HCT116 (cell line): ENCODE results near the gene SLC39A13. TPM values are rescaled to one million over a fixed set of nuclear protein-coding genes. Genes with fewer than 3 reads are reported as not detected.

Experiments
- ATAC-seq: fragments of 200-7000 bp; cut with Tn5 transposase; 2 replicates; pipeline ENCODE4 v1.9.1; 2020; ENCODE audit warnings: mild to moderate bottlenecking, moderate library complexity
- BruUV-seq: library from RNA; stranded (reverse); fragments of 400-500 nt; replicated peaks from 2 replicates; lab custom pipeline; 2021; lab: Mats Ljungman, UMichigan
- CTCF ChIA-PET: fragments of 300-600 bp; sonication (Branson Sonifier 250); formaldehyde crosslinking; loops from one replicate; lab custom pipeline; 2021; ENCODE audit warnings: antibody characterized with exemption; lab: Charles Lee
- POLR2A ChIA-PET: fragments of 300-600, 350-600 bp; sonication (Branson Sonifier 250); formaldehyde crosslinking; loops from one replicate; lab custom pipeline; 2021; ENCODE audit warnings: antibody characterized with exemption; lab: Charles Lee
- RAD21 ChIA-PET, 2 experiments: fragments of 300-600 bp; sonication (Branson Sonifier 250); formaldehyde crosslinking; loops; one replicate each; lab custom pipeline; 2023; ENCODE audit warnings: low total read pairs in 2 of 2; ENCODE audit not compliant: uncharacterized antibody in 2 of 2, unreplicated experiment in 2 of 2, low non-redundant PET in 1 of 2; lab: Charles Lee
- DNase-seq: peaks from one replicate; pipeline ENCODE4 v3.0.0-alpha.2; 2010; ENCODE audit warnings: low read depth, low spot score
- H2AFZ ChIP-seq: fragments of 200-600 bp; shearing (Covaris generic), sonication (generic); 2 replicates; pipeline ENCODE4 v1.6.1; 2017; ENCODE audit warnings: low read depth, mixed run types, mixed read lengths, antibody characterized with exemption, low read length; ENCODE audit not compliant: poor library complexity, severe bottlenecking
- H3K27ac ChIP-seq: 2 replicates; pipeline ENCODE4 v1.5.1; 2012; ENCODE audit warnings: low read depth, low read length
- H3K27me3 ChIP-seq: fragments of 200-600 bp; sonication (generic); 2 replicates; pipeline ENCODE4 v1.6.1; 2016; ENCODE audit warnings: mixed run types, low read length, mixed read lengths; ENCODE audit not compliant: insufficient read depth
- H3K36me3 ChIP-seq, 2 experiments: fragments of 200-500 bp in 1 of 2; fragments of 200-600 bp in 1 of 2; sonication (Bioruptor generic) in 1 of 2; sonication (generic) in 1 of 2; 2 replicates each; pipeline versions ENCODE4 v1.5.1 to v1.6.1; 2014 to 2016; ENCODE audit warnings: low read length in 2 of 2, inconsistent platforms in 1 of 2, mixed read lengths in 1 of 2, mixed run types in 1 of 2; ENCODE audit not compliant: insufficient read depth in 2 of 2, control insufficient read depth in 1 of 2
- H3K4me1 ChIP-seq, 2 experiments: fragments of 200-600 bp in 1 of 2; sonication (generic) in 1 of 2; 2 replicates each; pipeline versions ENCODE4 v1.5.1 to v1.6.1; 2012 to 2017; ENCODE audit warnings: low read length in 2 of 2, inconsistent platforms in 1 of 2, mild to moderate bottlenecking in 1 of 2, mixed read lengths in 1 of 2, mixed run types in 1 of 2, moderate library complexity in 1 of 2; ENCODE audit not compliant: insufficient read depth in 2 of 2, control insufficient read depth in 1 of 2
- H3K4me2 ChIP-seq: fragments of 200-600 bp; sonication (generic); 2 replicates; pipeline ENCODE4 v1.6.1; 2017; ENCODE audit warnings: mixed run types, low read length, mixed read lengths
- H3K4me3 ChIP-seq, 2 experiments: fragments of 200-600 bp in 1 of 2; sonication (generic) in 1 of 2; replicated peaks in 1 of 2; 2 replicates each; pipeline ENCODE4 v1.5.1; 2011 to 2016; ENCODE audit warnings: low read length in 2 of 2, control low read depth in 1 of 2, low read depth in 1 of 2, mild to moderate bottlenecking in 1 of 2, mixed read lengths in 1 of 2, mixed run types in 1 of 2
- H3K79me2 ChIP-seq: fragments of 200-600 bp; sonication (generic); 2 replicates; pipeline ENCODE4 v1.6.1; 2017; ENCODE audit warnings: mild to moderate bottlenecking, mixed run types, low read length, moderate library complexity, mixed read lengths; ENCODE audit not compliant: insufficient read depth
- H3K9ac ChIP-seq: fragments of 200-600 bp; sonication (generic); 2 replicates; pipeline ENCODE4 v1.6.1; 2016; ENCODE audit warnings: low read length, mixed read lengths
- H3K9me2 ChIP-seq: fragments of 200-600 bp; sonication (generic), shearing (Covaris generic); 2 replicates; pipeline ENCODE4 v1.6.1; 2017; ENCODE audit warnings: mixed run types, mild to moderate bottlenecking, moderate library complexity; ENCODE audit not compliant: insufficient read depth
- H3K9me3 ChIP-seq, 2 experiments: fragments of 200-500 bp in 1 of 2; fragments of 200-600 bp in 1 of 2; sonication (Bioruptor generic) in 1 of 2; sonication (generic) in 1 of 2; 2 replicates each; pipeline ENCODE4 v1.6.1; 2014 to 2017; ENCODE audit warnings: low read length in 2 of 2, mixed read lengths in 2 of 2, inconsistent platforms in 1 of 2, low read depth in 1 of 2, mild to moderate bottlenecking in 1 of 2, mixed run types in 1 of 2, moderate library complexity in 1 of 2; ENCODE audit not compliant: control insufficient read depth in 1 of 2, insufficient read depth in 1 of 2
- H4K20me1 ChIP-seq: fragments of 200-600 bp; sonication (generic), shearing (Covaris generic); 2 replicates; pipeline ENCODE4 v1.6.1; 2017; ENCODE audit warnings: mixed run types, mild to moderate bottlenecking, moderate library complexity; ENCODE audit not compliant: insufficient read depth
- CBX3 ChIP-seq: IDR thresholded peaks from 2 replicates; pipeline ENCODE4 v1.6.1; 2012; ENCODE audit warnings: low read depth
- EZH2 ChIP-seq: fragments of 200-600 bp; sonication (generic); IDR thresholded peaks from 2 replicates; pipeline ENCODE4 v1.6.1; 2017; ENCODE audit warnings: antibody characterized with exemption, mixed run types
- EZH2phosphoT487 ChIP-seq: fragments of 200-600 bp; IDR thresholded peaks from 2 replicates; pipeline ENCODE4 v1.6.1; 2018; ENCODE audit warnings: antibody characterized with exemption, borderline replicate concordance
- FOSL1 ChIP-seq: IDR thresholded peaks from 2 replicates; pipeline ENCODE4 v1.6.1; 2012; ENCODE audit warnings: low read depth
- JUND ChIP-seq: IDR thresholded peaks from 2 replicates; pipeline ENCODE4 v1.6.1; 2012
- SRF ChIP-seq: IDR thresholded peaks from 2 replicates; pipeline ENCODE4 v1.6.1; 2012; ENCODE audit warnings: low read depth
- YY1 ChIP-seq: IDR thresholded peaks from 2 replicates; pipeline ENCODE4 v1.6.1; 2011; ENCODE audit warnings: low read length, low read depth, moderate library complexity, mild to moderate bottlenecking; ENCODE audit not compliant: insufficient replicate concordance; ENCODE audit errors: extremely low read depth
- ZBTB33 ChIP-seq: IDR thresholded peaks from 2 replicates; pipeline ENCODE4 v1.6.1; 2011; ENCODE audit warnings: mild to moderate bottlenecking, low read length, moderate library complexity; ENCODE audit not compliant: insufficient replicate concordance; ENCODE audit errors: extremely low read depth
- ZNF274 ChIP-seq: fragments of 200-500 bp; sonication (Bioruptor generic); IDR thresholded peaks from 2 replicates; pipeline ENCODE4 v1.6.1; 2014; ENCODE audit warnings: mild to moderate bottlenecking, low read depth, low read length, inconsistent platforms
- intact Hi-C: fragments of 100-400 bp; cut with micrococcal nuclease; formaldehyde crosslinking; loops from 2 replicates; pipeline ENCODE4 v1.10.0; 2022
- total RNA-seq: library from RNA; stranded (reverse); gene quantifications from one replicate; pipeline ENCODE4 v1.2.1, GENCODE V29; 2021; ENCODE audit not compliant: unreplicated experiment
- TF ChIP-seq, protein P1 (sequence below): IDR thresholded peaks from 2 replicates; pipeline ENCODE4 v1.6.1; 2012
- TF ChIP-seq, protein P2 (sequence below): IDR thresholded peaks from 2 replicates; pipeline ENCODE4 v1.6.1; 2012

The SLC39A13 gene
- total RNA-seq, 1 experiment from 2014 or later = 23.9 TPM

GRCh38 chr11:47396049-47396320 is 12.4 kb upstream of the SLC39A13 start:
- Histone ChIP-seq H3K36me3 (no peaks in the 10 kb centered on the region), H3K4me2 (no peak overlapping the region), H3K27ac (no peak overlapping the region), H3K9me2 (no peaks in the 10 kb centered on the region), H3K4me1 (no peaks in the 10 kb centered on the region), H4K20me1 (no peaks in the 10 kb centered on the region), H3K79me2 (no peaks in the 10 kb centered on the region), H3K27me3 (no peaks in the 10 kb centered on the region), H3K4me3 (no peak overlapping the region), H2AFZ (no peak overlapping the region), H3K9me3 (no peaks in the 10 kb centered on the region), H3K9ac (no peak overlapping the region)
- ATAC-seq (no peak), DNase-seq (no peak)
- POLR2A ChIA-PET = no interaction called here
- TF ChIP-seq EZH2phosphoT487 = no peak
- TF ChIP-seq, protein P1, sequence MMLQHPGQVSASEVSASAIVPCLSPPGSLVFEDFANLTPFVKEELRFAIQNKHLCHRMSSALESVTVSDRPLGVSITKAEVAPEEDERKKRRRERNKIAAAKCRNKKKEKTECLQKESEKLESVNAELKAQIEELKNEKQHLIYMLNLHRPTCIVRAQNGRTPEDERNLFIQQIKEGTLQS = no peak
- no peak for TF ChIP-seq YY1
- intact Hi-C loops = no loop called here
- RAD21 ChIA-PET = no interaction called here
- no TSS peak for BruUV-seq
- CTCF ChIA-PET = no interaction called here

DNA sequence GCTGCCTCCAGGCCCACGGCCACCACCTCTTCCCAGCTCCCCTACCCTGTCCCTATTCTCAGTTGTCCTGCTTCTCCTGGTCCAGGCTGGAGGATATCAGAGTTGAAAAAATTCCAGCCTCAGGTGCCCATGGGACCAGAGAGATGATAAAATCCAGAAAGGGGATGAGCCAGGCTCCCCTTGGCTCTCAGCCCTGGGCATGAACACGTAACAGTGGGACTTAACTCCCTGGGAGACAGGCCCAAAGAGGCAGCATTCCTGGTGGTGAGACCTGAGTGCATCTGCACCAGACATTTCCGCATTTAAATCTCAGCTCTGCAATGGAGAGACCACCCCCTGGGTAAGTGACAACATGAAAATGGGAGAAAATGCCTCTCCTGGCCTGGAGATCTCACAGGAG is 10.4 kb upstream of the SLC39A13 start:
- BruUV-seq = no TSS peak
- DNase-seq (no peak), ATAC-seq (no peak)
- H3K4me3 ChIP-seq = no peak overlapping the region
- POLR2A ChIA-PET = no interaction called here
- intact Hi-C loops = no loop called here
- TF ChIP-seq JUND (no peak), EZH2phosphoT487 (no peak), FOSL1 (no peak), ZNF274 (no peak), YY1 (no peak), EZH2 (no peak), CBX3 (no peak), SRF (no peak), ZBTB33 (no peak)
- TF ChIP-seq, protein P2, sequence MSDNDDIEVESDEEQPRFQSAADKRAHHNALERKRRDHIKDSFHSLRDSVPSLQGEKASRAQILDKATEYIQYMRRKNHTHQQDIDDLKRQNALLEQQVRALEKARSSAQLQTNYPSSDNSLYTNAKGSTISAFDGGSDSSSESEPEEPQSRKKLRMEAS = no peak
- H4K20me1 ChIP-seq = no peaks in the 10 kb centered on the region
- no peak overlapping the region for H3K9ac ChIP-seq
- H3K36me3 ChIP-seq = no peaks in the 10 kb centered on the region
- no peaks in the 10 kb centered on the region for H3K9me2 ChIP-seq
- H3K27ac ChIP-seq = no peak overlapping the region
- H3K79me2 ChIP-seq = no peaks in the 10 kb centered on the region
- no peaks in the 10 kb centered on the region for H3K27me3 ChIP-seq
- no peaks in the 10 kb centered on the region for H3K9me3 ChIP-seq
- RAD21 ChIA-PET = no interaction called here
- CTCF ChIA-PET = interaction anchor here (1.6 kb wide), 1 partner anchor 9 kb away, joined by 5 read pairs; no protein-coding TSS in a partner anchor
- no peak overlapping the region for H2AFZ ChIP-seq
- H3K4me1 ChIP-seq = no peaks in the 10 kb centered on the region
- H3K4me2 ChIP-seq = no peak overlapping the region
